GM10266 (cell line): ENCODE data around the gene MAPT.

ENCODE experiments used
- DNase-seq: peaks from one replicate; pipeline ENCODE4 v3.0.0; 2012; ENCODE audit errors: extremely low spot score
- TF ChIP-seq, protein P1 (sequence below): IDR thresholded peaks from 2 replicates; pipeline ENCODE4 v1.5.1; 2012; ENCODE audit warnings: mild to moderate bottlenecking, low read depth; ENCODE audit not compliant: control insufficient read depth, insufficient read depth; ENCODE audit errors: missing control alignments

Gene MAPT

DNA sequence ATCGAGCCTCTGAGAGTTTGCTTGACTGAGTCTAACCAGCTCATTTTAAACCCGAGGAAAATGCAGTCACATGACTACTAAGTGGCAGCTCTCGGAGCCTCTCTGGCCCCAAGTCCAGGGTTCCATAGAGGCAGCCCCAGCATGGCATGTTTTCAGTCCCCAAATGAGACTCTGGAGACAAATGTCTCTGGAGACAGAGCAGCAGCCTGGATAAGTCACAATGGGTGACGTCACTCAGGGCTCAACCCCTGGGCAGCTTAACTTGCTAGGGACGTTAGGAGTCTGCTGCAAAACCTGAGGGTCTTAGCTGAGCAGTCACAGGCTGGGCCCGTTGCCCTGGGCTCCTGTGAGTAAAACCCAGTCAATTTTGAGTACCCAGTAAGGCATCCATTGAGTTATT, 97.8 kb downstream of the MAPT start:
- DNase-seq = no peak

DNA sequence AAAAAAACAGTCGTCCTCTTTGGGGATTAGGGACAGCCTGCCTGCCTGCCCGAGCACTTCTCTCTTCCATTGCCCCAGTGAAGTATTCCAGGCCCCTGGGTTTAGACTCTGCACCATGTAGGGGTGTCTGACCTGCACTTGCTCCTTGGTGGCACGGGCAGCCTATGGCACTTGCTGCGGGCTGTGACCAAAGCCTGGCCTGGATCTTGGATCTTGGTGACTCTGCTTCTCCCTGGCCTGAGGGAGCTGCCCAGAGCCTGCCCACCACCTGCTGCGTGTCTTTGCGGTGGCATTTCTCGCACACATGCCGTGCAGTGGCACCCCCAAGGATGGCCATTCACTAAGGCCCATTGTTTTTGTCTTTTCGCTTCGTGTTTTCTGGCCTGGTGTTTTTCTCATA, 98.5 kb downstream of the MAPT start:
- TF ChIP-seq, protein P1, sequence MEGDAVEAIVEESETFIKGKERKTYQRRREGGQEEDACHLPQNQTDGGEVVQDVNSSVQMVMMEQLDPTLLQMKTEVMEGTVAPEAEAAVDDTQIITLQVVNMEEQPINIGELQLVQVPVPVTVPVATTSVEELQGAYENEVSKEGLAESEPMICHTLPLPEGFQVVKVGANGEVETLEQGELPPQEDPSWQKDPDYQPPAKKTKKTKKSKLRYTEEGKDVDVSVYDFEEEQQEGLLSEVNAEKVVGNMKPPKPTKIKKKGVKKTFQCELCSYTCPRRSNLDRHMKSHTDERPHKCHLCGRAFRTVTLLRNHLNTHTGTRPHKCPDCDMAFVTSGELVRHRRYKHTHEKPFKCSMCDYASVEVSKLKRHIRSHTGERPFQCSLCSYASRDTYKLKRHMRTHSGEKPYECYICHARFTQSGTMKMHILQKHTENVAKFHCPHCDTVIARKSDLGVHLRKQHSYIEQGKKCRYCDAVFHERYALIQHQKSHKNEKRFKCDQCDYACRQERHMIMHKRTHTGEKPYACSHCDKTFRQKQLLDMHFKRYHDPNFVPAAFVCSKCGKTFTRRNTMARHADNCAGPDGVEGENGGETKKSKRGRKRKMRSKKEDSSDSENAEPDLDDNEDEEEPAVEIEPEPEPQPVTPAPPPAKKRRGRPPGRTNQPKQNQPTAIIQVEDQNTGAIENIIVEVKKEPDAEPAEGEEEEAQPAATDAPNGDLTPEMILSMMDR = no peak
- no peak for DNase-seq

More for the DNA sequence above, 97.8 kb downstream of the MAPT start:
- TF ChIP-seq, protein P1 = no peak

DNA sequence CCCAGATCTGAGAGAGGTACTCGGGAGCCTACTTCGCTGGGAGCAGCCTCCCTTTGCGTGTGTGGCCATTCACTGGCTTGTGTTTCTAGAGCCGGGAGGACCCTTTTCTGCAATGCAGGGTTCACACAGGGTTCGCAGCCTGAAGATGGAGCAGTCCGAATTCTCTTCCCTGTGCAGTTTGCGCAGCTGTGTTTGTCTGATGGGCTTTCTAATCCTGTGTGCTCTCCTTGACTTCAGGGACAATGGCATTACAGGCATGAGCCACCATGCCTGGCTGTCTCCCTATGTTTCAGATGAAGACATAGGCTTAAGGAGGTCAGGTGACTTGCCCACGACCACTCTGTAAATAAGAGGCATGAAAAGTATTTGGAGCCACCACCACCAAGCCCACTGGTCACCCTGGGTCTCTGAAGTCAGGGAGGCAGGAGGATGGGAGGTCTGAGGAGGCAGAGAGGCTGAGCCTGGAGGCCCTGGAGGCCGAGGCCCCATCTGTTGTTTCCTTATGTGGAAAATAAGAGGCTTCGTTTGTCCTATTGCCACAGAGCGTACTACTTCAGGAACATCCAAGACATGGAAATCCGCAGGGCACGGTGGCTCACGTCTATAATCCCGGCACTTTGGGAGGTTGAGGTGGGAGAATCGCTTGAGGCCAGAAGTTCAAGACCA, 99.7 kb downstream of the MAPT start:
- DNase-seq = no peak

DNA sequence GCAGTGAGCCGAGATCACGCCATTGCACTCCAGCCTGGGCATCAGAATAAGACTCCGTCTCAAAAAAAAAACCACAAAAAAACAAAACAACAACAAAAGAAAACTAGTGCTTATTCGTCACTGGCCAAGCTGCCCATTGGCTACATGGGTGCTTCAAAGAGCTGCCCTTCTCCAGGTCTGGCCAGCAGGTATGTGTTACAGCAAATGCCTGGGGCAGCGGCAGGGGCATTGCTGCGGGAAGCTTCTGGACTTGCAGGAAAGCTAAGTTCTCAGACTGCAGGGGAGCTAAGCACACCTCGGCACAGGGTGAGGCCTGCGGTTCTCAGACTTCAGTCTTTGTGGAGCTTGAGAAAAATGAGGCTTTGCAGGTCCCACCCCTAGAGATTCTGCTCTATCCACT, 100.6 kb downstream of the MAPT start:
- TF ChIP-seq, protein P1 = no peak

More for the DNA sequence above, 99.7 kb downstream of the MAPT start:
- TF ChIP-seq, protein P1 = no peak

DNA sequence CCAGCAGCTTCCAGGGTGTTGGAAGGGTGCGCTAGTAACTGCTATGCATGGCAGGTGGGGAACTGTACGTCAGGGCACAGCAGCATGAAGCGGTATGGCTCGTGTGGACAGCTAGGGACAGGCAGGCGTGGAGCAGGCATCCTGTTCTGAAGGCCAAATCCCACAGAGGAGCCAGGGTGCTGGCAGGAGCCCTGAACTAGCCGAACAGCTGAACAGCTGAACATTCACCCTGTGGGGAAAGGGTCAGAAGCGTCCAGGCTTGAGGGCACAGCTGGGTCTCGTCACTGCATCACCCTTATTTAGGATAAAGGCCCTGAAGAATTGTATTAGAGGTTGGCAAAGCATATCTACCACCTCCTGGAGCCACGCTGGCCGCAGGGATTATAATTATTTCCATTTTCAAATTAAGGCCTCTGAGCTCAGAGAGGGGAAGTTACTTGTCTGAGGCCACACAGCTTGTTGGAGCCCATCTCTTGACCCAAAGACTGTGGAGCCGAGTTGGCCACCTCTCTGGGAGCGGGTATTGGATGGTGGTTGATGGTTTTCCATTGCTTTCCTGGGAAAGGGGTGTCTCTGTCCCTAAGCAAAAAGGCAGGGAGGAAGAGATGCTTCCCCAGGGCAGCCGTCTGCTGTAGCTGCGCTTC, 101.4 kb downstream of the MAPT start:
- TF ChIP-seq, protein P1 = no peak

More for the DNA sequence above, 100.6 kb downstream of the MAPT start:
- DNase-seq = no peak

DNA sequence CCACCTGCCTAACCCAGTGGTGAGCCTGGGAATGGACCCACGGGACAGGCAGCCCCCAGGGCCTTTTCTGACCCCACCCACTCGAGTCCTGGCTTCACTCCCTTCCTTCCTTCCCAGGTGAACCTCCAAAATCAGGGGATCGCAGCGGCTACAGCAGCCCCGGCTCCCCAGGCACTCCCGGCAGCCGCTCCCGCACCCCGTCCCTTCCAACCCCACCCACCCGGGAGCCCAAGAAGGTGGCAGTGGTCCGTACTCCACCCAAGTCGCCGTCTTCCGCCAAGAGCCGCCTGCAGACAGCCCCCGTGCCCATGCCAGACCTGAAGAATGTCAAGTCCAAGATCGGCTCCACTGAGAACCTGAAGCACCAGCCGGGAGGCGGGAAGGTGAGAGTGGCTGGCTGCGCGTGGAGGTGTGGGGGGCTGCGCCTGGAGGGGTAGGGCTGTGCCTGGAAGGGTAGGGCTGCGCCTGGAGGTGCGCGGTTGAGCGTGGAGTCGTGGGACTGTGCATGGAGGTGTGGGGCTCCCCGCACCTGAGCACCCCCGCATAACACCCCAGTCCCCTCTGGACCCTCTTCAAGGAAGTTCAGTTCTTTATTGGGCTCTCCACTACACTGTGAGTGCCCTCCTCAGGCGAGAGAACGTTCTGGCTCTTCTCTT, 102.1 kb downstream of the MAPT start:
- no peak for DNase-seq
- TF ChIP-seq, protein P1 = no peak

More for the DNA sequence above, 101.4 kb downstream of the MAPT start:
- DNase-seq = no peak

DNA sequence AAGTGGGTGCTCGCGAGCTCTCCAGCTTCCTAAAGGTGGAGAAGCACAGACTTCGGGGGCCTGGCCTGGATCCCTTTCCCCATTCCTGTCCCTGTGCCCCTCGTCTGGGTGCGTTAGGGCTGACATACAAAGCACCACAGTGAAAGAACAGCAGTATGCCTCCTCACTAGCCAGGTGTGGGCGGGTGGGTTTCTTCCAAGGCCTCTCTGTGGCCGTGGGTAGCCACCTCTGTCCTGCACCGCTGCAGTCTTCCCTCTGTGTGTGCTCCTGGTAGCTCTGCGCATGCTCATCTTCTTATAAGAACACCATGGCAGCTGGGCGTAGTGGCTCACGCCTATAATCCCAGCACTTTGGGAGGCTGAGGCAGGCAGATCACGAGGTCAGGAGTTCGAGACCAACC, 102.8 kb downstream of the MAPT start:
- no peak for DNase-seq
- TF ChIP-seq, protein P1 = no peak
